NCI-H1092 treated with DMSO at 0.1 percent for 48 hours (cell line): Measurements from ENCODE around the gene TMPRSS13.
"Not testable (repeated sequence)": the region's sequence is repeated elsewhere in the genome, so short reads cannot be mapped to it uniquely, and the experiment has no call there.

Experiments
- DNase-seq: peaks from one replicate; lab custom pipeline; 2025; lab: John Stamatoyannopoulos, UW

Gene TMPRSS13

DNA sequence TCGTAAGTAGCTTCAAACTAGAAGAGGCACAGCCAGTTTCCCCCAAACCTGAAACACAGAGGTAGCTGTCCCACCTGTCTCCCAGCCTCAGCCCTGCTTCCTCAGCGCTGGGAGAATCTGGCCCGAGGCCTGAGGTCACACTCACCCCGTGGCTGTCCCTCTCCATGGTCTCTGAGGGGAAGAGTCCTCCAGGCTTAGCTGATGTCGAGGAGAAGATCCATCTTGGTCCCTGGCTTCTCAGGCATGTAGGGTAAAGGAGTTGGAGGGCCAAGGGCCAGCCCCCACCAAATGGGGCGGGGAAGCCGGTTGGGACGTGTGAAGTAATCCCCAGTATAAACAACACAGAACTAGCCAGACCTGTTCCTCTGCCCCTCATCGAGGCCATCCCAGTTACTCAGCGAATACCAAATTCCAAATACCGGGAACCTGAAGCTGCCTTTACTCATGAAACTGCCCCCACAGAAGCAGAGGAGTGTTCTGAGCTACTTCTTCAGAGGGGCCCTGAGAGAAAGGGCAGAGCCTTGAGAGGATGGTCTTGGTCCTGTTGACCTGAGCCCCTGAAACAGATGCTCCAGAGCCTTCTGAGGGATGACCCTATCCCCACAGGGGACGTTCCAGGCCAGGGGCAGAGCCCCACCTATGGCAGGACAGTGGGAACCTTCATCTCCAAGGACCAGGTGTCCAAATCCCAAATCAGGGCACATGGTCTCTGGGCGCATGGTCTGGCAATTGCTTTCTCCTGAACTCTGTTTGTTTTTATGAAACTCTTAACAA is at the start of gene TMPRSS13:
Gene TMPRSS13, minus strand, starts transcription at position 261 of the 774 bp plus-strand sequence. Its CDS starts 95 bp downstream, at position 166.
- DNase-seq = no peak

DNA sequence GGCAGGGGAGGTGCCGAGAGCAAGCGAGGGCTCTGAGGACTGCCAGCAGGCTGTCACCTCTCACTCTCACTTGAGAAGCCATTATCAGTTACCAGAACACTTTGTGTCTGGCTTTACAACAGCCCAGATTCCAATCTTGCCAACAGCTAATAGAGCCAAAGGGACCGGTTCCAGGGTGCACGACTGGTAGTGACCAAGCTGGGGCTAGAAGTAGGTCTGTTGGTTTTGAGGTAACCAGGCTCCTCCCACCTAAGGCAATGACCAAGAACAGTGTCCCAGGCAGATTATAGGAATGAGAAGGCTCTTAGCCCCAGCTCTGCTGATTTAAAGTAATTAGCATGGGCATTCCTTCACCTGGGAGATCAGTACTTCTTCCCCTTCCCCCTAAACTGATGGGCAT is 49.8 kb upstream of the TMPRSS13 start:
- no peak for DNase-seq

DNA sequence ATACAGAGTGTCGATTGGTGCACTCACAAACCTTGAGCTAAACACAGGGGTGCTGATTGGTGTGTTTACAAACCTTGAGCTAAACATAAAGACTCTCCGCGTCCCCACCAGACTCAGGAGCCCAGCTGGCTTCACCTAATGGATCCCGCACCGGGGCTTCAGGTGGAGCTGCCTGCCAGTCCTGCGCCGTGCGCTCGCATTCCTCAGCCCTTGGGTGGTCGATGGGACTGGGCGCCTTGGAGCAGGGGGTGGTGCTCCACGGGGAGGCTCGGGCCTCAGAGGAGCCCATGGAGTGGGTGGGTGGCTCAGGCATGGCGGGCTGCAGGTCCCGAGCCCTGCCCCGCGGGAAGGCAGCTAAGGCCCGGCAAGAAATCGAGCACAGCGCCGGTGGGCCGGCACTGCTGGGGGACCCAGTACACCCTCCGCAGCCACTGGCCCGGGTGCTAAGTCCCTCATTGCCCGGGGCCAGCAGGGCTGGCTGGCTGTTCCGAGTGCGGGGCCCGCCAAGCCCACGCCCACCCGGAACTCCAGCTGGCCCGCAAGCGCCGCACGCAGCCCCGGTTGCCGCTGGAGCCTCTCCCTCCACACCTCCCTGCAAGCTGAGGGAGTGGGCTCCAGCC is 49.2 kb upstream of the TMPRSS13 start:
- not testable (repeated sequence) for DNase-seq

DNA sequence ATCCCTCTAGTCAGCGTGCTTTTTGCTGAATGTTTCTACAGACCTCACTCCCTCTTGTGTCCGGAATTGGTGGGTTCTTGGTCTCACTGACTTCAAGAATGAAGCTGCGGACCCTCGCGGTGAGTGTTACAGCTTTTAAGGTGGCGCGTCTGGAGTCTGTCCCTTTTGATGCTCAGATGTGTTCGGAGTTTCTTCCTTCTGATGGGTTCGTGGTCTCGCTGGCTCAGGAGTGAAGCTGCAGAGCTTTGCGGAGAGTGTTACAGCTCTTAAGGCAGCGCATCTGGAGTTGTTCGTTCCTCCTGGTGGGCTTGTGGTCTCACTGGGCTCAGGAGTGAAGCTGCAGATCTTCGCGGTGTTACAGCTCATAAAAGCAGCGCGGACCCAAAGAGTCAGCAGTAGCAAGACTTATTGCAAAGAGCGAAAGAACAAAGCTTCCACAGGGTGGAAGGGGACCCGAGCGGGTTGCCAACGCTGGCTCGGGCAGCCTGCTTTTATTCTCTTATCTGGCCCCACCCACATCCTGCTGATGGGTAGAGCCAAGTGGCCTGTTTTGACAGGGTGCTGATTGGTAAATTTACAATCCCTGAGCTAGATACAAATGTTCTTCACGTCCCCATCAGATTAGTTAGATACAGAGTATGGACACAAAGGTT is 48.5 kb upstream of the TMPRSS13 start:
- not testable (repeated sequence) for DNase-seq

DNA sequence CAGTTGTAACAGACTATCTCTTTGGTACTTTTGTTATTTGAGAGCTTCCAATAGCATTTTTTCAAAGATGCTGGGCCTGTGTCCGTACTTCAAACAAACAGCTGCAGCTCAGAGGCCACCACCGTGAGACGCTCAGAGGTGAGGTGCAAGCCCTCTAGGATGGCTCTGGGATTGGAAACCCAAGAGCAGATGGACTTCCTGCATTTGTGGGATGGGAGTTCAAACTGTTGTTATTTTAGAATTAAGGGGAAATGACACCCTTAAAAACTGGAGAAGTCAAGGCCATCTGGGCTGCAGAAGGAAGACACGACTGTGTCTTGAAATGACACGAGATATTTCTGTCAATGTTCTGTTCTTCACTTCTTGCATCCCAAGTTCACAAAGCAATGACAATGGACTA is 47.8 kb upstream of the TMPRSS13 start:
- no peak for DNase-seq

DNA sequence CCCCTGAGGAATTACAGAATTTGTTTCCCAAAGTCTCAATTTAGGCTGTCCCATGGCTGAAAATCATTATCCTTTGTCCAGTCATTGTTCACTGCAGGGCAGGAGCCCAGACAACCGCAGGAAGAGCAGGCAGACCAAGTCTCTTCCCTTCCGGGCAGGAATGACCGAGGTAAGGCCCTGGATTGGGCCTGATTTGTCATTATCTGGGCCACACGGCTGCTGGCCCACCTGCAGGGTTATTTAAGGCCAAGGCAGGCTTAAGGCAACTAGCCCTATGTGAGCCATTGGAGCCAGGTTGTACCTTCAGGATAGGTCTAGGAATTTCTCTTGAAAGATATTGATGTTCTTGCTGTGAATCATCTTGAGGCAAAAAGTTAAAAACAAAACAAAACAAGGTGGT is 47.2 kb upstream of the TMPRSS13 start:
- DNase-seq = no peak

DNA sequence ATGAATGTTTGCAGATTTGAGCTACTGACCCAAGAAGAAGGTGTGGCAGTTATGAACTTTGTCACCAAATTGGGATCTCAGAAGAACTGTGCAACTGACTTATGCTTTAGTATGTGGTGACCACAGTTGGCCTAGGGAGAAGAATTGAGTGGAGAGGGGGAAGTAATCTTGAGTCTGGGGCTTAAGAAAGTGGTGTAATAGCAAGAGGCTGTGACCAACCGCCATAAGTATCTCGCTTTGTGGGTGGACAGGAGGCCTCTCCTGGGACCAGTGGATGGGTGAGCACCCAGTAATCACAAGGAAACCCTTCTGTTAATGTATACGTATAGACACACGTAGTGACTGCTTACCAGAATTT is 44.3 kb upstream of the TMPRSS13 start:
- DNase-seq = no peak

DNA sequence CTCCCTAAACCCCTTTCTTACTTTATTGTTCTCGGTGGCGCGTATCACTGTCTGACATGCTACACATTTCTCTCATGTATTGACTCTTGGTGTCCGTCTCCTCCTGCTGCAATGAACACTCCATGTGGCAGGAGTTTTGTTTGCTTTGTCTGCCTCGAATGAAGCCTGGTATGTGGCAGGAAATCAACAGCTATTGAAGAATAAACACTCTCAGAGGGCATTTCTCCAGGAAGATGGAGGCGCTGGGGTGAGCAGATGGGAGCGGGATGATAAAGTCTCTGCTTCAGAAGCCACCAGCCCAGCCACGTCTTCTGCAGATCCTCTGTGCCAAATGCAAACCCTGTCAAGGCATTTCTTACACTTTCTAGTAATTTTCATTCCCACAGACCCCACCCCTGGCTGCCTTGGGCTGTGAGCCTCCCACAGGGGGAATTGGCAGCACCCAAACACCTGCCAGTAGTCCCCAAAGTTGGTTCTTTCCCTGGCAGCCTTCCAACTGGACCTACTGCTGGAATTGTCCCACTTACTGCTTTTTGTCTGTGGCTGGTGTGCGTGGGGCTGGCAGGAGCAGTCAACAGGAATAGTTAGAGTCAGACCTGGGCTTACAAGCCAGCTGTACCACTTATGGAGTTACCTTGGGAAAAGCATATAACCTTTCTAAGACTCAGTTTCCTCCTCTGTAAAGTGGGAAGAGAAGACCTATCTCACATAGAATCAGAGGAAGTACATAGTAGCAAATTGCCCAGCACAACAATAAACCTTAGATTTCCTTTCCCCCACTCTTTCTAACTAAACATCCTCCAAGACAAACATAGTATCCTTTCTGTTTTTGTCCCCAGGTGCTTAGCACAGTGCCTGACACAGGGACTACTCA is 43.7 kb upstream of the TMPRSS13 start:
- DNase-seq = peak; percentile 27

DNA sequence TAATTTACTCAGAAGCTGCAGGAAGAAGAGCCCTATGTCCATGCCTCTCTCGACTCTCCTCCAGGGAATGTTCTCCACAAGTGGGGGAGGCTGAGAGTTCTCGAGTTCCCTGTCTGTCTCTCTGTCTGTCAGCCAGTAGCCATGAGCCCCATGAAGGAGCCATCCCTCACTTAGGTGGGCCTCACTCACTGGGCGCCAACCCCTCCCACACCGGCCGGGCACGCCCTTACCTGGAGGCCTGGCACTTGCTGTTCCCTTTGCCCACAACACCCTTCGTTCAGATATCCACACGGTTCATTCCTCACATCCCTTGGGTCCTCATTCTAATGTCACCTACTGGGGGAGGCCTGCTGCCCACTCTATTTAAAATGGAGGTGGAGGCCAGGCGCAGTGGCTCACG is 42.8 kb upstream of the TMPRSS13 start:
- DNase-seq = no peak

DNA sequence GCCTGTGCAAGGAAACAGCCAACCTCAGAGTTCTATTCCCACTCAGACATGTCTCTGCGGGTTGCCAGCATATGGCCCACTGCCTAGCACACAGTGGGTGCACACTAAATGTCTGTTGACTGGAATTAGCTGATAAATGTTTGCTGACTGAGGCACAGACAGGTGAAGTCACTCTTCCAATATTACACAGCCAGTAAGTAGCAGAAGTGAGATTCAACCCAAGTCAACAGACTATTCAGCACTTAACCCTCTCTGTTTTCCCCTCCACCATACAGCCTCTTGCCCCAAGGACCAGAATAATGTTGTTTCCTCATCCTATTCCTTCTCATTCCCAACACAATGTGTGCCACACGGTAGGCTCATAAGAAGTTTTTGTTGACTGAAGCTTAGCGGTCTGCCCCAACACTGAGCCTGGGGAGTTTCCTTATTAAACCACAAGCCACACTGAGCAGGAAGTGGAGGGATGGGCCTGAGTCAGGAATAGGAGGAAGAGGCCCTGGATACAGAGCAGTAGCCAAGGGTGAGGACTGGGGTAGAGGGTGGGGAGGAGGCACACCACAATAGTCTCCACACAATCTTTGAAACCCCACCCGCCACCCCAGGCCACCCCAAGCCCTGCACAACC is 41.3 kb upstream of the TMPRSS13 start:
- no peak for DNase-seq

DNA sequence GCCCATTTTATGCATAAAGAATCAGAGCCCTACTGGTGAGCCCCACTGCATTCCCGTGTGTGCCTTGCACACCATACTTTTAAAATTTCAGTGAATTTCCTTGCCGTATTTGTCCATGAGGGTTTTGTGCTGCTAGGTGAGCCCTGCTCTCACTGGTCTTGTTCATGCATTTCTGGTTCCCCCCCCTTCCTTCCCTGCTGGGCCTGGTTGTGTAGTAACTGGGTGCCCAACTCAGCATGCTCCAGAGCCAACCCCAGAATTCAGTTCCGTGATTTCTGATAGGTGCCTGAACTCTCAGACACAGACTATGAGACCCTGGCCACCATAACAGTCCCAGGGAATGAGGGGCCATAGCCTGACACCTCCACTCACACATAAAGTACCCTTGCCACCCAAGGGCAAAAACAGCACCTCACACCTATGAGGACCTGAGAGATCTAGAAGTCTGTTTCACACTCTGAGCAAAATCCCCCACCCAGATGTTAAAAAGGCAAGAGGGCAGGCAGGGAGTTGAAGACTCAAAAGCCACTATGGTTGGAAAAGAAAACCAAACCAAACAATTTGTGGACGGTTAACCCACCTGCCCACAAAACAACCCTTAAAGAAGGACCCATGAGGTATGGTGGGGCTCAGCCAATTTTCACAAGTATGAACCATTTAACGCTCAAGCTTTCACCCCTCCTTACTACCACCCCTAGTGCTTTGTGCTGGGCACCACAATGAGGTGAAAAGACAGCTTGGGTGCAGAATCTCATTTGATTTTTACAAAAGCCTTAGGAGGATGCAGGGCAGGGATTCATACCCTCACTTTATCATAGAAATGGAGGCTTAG is 40.2 kb upstream of the TMPRSS13 start:
- DNase-seq = no peak

DNA sequence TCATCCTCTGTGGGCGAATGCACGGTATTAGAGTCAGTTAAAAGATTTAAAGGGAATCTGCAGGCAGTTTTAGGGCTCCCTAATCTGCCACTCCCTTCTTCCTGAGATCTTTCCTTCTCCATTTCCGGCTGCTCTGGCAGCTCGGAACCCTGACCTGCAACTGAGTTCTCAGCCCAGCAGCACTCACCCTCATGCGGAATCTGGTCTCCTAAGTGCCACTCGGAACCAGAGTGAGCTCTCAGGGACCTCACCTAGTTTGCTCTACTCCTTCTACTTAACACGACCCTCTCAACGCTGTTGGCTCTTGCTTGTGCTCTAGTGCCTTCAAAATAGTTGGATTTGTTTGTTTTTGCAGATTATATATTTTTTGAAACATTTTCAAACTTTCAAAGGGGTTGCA is 37.7 kb upstream of the TMPRSS13 start:
- no peak for DNase-seq

DNA sequence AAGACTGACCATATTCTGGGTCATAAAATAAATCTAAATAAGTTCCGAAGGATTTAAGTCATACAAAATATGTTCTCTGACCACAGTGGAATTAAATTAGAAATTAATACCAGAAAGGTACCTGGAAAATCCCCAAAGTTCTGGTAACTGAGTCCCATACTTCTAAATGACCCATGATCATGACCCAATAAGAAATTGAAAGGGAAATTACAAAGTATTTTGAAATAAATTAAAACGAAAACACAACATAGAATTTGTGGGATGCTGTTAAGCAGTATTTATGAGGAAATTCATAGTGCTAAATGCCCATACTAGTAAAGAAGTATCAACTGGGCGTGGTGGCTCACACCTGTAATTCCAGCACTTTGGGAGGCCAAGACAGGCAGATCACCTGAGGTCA is 33.6 kb upstream of the TMPRSS13 start:
- DNase-seq = no peak

DNA sequence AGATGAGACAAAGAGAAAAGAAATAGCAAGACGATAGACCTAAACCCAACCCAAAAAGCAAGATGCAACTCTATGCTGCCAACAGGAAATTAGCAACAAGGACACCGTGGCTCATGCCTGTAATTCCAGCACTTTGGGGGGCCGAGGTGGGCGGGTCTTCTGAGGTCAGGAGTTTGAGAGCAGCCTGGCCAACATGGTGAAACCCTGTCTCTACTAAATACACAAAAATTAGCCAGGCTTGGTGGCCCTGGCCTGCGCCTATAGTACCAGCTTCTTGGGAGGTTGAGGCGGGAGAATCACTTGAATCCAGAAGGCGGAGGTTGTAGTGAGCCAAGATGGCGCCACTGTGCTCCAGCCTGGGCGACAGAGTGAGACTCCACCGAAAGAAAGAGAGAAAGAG is 32.7 kb upstream of the TMPRSS13 start:
- no peak for DNase-seq

DNA sequence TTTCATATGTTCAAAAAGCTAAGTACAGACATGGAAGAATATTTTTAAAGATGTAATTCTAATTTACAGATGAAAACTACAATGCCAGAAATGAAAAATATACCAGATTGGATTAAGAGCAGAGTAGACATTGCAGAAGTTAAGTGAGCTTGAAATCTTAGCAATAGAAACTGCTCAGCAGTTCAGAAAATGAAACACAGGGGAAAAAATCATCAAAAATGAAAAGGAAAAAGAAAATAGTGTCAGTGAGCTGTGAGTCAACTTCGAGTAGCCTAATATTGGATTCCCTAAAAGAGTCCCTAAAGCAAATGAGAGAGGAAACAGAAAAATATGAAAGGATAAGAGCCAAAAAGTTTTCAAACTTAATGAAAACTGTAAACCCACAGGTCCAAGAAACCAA is 31.2 kb upstream of the TMPRSS13 start:
- DNase-seq = no peak

DNA sequence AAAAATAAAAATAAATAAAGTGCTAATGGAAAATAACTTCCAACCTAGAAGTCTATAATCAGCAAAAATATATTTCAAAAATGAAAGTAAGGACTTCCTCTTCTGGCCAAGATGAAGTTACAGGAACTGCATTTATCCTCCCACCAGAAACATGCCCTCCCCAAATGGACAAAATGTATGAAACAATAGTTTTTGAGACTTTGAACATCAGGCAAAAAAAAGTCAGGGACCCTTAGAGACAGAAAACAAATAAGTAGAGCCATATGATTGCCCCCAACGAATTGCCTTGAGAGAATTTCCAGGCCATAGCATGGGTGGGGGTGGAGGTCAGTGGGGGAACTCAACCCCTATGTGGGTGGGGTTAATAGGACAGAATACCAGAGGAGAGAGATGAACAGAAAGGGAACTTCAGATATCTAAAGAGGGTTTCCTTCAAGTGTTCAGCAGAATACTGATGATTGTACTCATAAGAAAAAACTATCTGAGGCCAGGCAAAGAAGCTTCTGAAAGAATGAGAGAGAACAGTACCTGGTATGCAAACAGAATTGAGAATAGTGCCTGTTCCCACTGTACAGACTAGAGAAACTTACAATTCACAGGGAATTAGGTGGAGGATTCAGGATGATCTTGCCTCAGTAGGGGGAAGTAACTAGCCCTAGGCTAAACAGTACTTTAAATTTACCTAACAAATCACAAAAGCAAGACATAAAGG is 30.4 kb upstream of the TMPRSS13 start:
- no peak for DNase-seq

DNA sequence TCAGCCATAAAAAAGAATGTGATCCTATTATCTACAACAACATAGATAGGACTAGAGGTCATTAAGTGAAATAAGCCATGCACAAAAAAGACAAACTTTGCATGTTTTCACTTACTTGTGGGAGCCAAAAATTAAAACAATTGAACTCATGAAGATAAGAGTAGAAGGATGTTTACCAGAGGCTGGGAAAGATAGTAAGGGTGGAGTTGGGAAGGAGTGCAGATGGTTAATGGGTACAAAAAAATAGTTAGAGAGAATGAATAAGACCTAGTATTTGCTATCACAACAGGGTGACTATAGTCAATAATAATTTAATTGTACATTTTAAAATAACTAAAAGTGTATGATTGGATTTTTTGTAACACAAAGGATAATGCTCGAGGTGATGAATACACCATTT is 29.7 kb upstream of the TMPRSS13 start:
- DNase-seq = no peak

DNA sequence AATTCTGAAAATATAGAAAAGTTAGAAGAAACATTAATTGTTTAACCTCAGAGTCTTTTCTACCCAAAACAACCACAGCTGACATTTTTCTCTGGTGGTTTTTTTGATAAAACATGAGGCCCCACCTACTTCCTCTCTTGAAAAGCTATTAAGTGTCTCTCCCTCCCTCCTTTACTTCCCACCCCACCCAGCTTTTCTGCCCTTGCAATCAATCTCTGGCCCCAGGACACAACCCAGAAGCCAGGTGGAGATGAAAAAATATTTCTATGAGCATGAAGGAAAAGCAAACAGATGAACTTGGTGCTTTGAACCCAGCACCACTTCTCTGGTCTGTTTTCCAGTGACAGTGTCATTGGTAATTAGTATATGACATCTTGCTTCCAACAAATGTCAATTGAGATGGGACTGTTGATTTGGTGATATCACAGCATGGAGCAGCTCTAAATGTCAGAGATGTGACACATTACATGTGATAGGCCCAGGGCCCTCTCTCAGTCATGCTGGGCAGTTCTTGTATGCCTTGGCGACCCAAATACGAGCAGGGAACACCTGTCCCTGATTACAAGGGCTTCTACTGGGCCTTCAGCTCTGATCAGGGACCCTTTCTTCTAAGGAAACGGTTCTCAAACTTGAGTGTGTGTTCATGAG is 23.9 kb upstream of the TMPRSS13 start:
- no peak for DNase-seq

DNA sequence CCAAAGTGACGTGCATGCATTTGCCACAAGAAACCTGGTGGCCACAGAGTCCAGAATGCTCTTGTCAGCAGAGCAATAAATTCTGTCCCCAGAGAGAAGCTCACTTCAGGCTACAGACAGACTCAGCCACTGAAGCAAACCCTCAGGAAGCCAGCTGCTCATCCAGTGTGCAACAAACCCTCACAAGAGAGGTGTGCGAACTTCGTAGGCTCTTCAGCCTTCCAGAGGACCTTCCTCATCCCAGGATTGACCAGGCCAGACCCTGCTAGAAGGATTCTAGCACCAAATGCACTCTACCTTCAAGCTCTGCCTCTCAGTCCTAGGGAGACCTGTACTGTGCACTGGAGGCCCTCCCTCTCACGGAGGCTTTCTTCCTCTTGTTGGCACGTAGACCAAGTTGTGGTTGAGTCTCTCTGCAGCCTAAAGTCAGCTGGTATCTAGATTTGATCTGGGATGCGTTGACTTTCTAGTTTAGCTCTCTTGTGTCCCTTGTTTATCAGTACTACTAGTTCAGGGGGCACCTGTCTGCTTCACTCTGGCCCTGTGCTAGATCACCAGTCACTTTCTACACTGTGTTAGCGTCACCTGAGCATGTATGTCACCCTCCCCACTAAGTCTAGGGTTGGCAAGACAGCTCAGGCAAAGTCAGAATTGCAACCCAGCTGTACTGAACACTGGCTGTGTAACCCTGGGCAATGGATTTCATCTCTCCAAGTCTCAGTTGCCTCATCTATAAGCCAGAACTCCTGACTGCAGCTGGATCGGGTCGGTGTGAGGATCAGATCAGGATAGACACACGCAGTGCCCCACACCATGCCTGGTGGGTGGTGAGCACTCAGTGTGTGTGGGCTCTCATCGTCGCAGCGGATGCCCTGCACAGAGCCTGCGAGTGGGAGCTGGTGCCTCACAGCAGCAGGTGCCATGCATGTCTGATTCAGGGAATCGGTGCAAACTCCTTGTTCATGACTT is 22.1 kb upstream of the TMPRSS13 start:
- no peak for DNase-seq
